ENCODE measurements around the gene ZW10.
"Not testable (repeated sequence)": the region's sequence is repeated elsewhere in the genome, so short reads cannot be mapped to it uniquely, and the experiment has no call there.

- not testable (repeated sequence) for TF ChIP-seq YY1 (IDR thresholded peaks at IDR 0.05; ENCODE audit: insufficient read depth, insufficient read length); ZNF274 (IDR thresholded peaks at IDR 0.05; ENCODE audit: low read depth, low read length); SUZ12 (IDR thresholded peaks at IDR 0.05; ENCODE audit: extremely low read depth, insufficient read depth, insufficient read length)
Observed at GRCh38 chr11:113703551-113703950, 69.9 kb downstream of the ZW10 start.

Data from NT2/D1 (cell line).